Activated CD4-positive, alpha-beta T cell treated with anti-CD3 and anti-CD28 coated beads for 4 hours (primary cell): ENCODE data around the gene NDFIP2.

Experiments used
- DNase-seq, 2 donors: peaks; one replicate each; pipeline ENCODE4 v3.0.0-alpha.2; 2020

NDFIP2 gene

GRCh38 chr13:79500829-79501228 is 19.9 kb downstream of the NDFIP2 start:
- DNase-seq = no peak

DNA sequence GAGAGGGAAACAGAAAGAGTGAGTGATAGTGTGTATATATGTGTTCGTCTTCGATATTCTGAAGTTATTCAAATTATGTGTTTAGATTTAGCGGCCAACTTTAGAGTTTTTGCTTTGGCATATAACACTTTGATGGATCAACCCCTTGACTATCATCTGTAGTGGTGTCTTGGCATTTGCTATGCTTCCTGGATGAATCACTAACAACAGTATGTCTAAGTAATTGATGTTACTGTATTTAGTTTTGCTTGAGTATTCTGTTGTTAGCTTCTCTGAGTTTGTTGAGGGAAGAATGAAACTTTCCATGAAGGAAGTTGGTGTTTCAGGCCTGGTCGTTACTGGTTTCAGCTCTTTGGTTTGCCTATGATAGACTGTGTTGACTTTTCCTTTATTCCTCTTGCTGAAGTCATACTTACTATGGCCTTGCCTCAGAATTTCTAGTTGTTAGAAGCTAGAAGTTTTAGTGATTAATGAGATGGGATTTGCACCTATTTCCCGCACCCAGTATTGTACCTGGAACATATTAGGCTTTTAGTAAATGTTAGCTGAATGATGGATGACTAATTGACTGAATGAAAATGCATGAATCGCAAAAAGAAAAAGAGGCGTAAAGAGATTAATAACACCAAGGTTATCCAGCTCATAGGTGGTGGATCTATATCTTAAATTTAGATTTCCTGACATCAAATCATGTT is 20.7 kb downstream of the NDFIP2 start:
- no peak for DNase-seq

DNA sequence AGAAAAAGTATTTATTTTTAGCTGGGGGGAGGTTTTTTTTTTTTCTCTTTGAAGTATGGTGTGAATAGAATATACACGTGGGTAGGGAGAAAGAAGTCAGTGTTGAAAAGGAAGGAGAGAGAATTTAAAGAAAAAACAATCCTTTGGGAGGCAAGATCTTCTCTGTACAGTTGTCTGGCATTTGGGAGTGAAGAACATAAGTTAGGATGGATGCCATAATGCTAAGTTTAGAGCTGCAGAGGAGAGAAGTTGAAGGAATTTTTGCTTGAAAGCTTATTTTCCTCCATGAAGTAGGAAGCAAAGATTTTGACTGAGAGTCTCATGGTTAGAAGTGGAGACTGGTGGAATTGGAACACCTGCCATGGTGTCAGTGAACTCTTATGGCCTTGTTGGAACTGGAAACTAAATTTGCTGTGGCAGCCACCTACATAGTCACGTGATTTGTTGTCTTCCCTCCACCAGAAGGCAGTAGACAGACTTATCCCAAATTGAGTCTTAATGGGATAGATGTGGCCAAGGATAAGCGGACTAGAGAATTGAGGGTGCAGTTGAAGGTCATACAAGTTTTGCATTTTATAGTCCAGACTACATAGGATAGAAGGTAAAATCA is 22.0 kb downstream of the NDFIP2 start:
- DNase-seq = no peak

- no peak for DNase-seq
Observed at GRCh38 chr13:79503473-79504017, 22.6 kb downstream of the NDFIP2 start.

GRCh38 chr13:79508224-79508961 is 27.4 kb downstream of the NDFIP2 start:
- no peak for DNase-seq

DNA sequence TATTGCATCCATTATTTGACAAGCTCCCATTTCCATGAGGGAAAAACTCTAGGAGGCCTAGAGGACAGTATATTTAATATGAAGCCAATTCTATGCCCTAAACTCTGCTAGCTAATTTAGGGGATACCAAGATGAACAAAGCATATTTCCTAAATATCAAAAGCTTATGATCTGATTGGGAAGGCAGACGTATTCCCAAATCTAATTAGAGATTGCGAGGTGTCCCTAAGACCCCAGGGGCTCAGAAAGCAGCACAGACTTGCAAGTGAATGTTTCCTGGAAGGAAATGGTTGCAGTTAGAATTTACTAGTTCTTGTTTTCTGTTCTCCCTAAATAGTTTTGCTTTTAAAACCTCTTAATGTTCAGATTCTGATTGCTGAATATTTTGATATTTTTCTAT is 30.7 kb downstream of the NDFIP2 start:
- no peak for DNase-seq

- no peak for DNase-seq
Observed at GRCh38 chr13:79512950-79513349, 32.0 kb downstream of the NDFIP2 start.

DNA sequence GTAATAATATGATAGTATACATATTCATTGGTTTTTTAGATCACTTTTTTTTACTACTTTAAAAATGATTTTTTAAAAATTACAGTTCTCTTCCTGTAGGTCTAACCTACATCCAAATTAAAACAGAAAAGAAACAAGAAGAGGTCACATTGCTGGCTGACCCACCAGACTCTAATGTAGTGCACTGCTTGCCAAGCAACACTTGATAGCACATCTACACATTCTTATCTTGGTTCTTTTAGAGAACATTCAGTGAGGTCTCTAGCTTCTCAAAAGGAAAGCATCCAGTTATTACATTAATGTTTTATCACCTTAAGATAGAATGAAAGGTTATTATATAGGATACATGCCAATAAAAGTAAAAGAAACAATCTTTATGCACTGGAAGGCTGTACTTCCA is 35.6 kb downstream of the NDFIP2 start:
- no peak for DNase-seq

GRCh38 chr13:79519255-79519654 is 38.3 kb downstream of the NDFIP2 start:
- no peak for DNase-seq

- no peak for DNase-seq
Observed at GRCh38 chr13:79522583-79522982, 41.6 kb downstream of the NDFIP2 start.

- DNase-seq = no peak
Observed at GRCh38 chr13:79525064-79525857, 44.3 kb downstream of the NDFIP2 start.

GRCh38 chr13:79527698-79528097 is 46.7 kb downstream of the NDFIP2 start:
- no peak for DNase-seq

DNA sequence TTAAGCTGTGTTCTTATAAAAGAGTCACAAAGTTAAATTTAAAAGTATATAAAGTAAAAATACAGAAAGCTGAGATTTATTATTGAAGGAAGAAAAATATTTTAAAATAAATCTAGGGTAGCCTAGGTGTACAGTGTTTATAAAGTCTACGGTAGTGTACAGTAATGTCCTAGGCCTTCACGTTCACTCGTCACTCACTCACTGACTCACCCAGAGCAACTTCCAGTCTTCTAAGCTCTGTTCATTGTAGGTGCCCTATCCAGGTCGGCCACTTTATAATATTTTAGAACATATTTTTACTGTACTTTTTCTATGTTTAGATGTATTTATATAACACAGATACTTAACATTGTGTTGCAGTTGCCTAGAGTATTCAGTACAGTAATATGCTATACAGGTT is 47.4 kb downstream of the NDFIP2 start:
- no peak for DNase-seq

- DNase-seq = no peak
Observed at GRCh38 chr13:79528759-79529191, 47.8 kb downstream of the NDFIP2 start.

DNA sequence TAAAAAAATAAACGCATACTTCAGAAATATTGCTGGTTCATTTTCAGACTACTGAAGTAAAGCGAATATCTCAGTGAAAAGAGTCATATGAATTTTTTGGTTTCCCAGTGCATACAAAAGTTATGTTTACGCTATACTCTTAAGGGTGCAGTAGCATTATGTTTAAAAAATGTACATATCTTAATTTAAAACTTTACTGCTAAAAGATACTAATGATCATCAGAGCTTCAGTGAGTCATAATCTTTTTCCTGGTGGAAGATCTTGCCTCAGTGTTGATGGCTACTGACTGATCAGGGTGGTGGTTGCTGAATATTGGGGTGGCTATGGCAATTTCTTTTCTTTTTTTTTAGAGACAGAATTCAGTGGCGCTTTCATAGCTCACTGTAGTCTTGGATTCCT is 48.9 kb downstream of the NDFIP2 start:
- no peak for DNase-seq

DNA sequence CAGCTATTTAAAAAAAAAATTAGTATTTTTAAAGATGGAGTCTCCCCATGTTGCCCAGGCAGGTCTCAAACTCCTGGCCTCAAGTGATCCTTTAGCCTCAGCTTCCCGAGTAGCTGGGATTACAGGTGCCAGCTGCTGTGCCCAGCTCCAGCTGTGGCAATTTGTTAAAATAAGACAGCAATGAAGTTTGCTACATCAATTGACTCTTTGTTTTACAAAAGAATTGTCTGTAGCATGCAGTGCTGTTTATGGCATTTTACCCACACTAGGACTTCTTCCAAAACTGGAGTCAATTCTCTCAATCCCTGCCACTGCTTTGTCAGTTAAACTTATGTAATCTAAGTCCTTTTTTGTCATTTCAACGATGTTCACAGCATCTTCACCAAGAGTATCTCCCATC is 49.3 kb downstream of the NDFIP2 start:
- no peak for DNase-seq

DNA sequence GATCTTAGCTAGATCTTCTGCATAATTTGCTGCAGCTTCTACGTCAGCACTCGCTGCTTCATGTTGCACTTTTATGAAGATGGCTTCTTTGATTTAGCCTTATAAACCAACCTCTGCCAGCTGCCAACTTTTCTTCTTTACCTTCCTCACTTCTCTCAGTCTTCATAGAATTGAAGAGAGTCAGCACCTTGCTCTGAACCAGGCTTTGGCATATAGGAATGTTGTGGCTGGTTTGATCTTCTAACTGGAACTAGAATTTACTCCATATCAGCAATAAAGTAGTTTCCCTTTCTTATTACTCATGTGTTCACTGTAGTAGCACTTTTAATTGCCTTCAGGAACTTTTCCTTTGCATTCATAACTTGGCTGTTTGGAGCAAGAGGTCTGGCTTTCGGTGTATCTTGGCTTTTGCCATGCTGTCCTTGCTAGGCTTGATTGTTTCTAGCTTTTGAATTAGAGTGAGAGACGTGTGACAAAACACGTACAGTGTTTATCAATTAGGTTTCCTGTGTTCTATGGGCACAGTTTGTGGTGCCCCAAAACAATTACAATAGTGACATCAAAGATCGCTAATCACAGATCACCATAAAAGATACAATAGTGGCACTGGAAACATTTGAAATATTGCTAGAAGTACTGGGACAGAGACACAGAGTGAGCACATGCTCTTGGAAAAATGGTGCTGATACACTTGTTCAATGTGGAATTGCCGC is 50.7 kb downstream of the NDFIP2 start:
- no peak for DNase-seq

DNA sequence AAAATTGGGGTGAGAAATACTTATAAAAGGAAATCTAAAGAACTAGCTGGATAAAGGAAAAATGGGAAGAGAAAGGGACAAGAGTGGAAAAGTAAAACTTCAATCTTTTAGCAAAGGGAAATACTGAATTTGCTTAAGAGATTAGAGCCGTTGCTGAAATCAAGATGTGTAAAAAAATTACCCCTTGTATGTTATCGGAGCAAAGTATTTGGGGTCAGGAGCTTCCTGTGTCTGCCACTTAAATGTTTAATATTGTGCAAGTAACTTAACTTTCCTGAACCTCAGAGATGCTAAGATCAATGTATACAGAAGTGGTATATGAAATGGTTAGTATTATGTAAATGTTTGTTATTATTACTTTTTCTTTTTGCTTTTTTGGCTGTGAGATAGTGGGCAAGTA is 51.6 kb downstream of the NDFIP2 start:
- no peak for DNase-seq

- no peak for DNase-seq
Observed at GRCh38 chr13:79533781-79534400, 52.9 kb downstream of the NDFIP2 start.

DNA sequence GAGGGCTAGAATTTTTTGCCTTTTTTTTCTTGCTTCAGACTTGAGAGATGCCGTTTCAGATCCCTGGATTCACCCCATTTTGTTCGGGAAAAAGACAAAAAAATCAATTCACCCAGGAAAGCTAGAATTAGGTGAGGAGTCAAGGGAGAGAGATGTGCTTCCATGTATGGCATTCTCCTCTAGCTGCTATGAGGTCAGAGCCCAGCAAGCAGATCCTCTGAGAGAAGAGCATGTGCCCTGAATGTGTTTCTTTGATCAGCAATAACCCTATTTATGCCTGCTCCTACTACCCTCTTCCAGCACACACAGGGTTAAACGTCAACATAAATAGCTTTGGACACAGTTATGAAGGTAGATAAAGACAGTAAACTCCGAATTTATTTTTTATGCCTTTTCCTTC is 53.6 kb downstream of the NDFIP2 start:
- no peak for DNase-seq

- DNase-seq = no peak
Observed at GRCh38 chr13:79538757-79539156, 57.8 kb downstream of the NDFIP2 start.

GRCh38 chr13:79540504-79540903 is 59.5 kb downstream of the NDFIP2 start:
- DNase-seq = no peak
